ENCODE data around the gene DCP1A. TPM values are rescaled to one million over a fixed set of nuclear protein-coding genes. Genes with fewer than 3 reads are reported as not detected.

Gene DCP1A
- total and polyA plus RNA-seq, 9 of the 15 experiments (the other 6 are each of a cell fraction or from before 2014, with no cell fraction given): 6.6 to 33.7 (median 13.3) TPM

GRCh38 chr3:53347261-53348064 is at the start of gene DCP1A (continued):
- TF ChIP-seq CHD4 (IDR thresholded peaks at IDR 0.05; ENCODE audit: insufficient read depth, insufficient replicate concordance, low read depth, low read length, poor library complexity, severe bottlenecking): no peak
- no peak for TF ChIP-seq KHSRP (IDR thresholded peaks at IDR 0.05)
- peak; percentile 89 for TF ChIP-seq POLR2B (IDR thresholded peaks at IDR 0.05; ENCODE audit: low read depth, partially characterized antibody)
- peak; percentile 82 for TF ChIP-seq ESRRA (IDR thresholded peaks at IDR 0.05; ENCODE audit: borderline replicate concordance, low read depth)
- TF ChIP-seq ZBTB17 (CRISPR knock-in tag; IDR thresholded peaks at IDR 0.05): peak; percentile 86
- TF ChIP-seq IFI16 (CRISPR knock-in tag; IDR thresholded peaks at IDR 0.05): no peak
- TF ChIP-seq, protein P1, sequence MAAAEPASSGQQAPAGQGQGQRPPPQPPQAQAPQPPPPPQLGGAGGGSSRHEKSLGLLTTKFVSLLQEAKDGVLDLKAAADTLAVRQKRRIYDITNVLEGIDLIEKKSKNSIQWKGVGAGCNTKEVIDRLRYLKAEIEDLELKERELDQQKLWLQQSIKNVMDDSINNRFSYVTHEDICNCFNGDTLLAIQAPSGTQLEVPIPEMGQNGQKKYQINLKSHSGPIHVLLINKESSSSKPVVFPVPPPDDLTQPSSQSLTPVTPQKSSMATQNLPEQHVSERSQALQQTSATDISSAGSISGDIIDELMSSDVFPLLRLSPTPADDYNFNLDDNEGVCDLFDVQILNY (CRISPR knock-in tag; IDR thresholded peaks at IDR 0.05): no peak
- no peak for TF ChIP-seq ZNF77 (CRISPR knock-in tag; IDR thresholded peaks at IDR 0.05)
- TF ChIP-seq, protein P2, sequence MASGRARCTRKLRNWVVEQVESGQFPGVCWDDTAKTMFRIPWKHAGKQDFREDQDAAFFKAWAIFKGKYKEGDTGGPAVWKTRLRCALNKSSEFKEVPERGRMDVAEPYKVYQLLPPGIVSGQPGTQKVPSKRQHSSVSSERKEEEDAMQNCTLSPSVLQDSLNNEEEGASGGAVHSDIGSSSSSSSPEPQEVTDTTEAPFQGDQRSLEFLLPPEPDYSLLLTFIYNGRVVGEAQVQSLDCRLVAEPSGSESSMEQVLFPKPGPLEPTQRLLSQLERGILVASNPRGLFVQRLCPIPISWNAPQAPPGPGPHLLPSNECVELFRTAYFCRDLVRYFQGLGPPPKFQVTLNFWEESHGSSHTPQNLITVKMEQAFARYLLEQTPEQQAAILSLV (tag; IDR thresholded peaks at IDR 0.05): no peak
- no peak for TF ChIP-seq ELF4 (CRISPR knock-in tag; IDR thresholded peaks at IDR 0.05)
- peak; percentile 93 for TF ChIP-seq RBBP5 (IDR thresholded peaks at IDR 0.05; ENCODE audit: borderline replicate concordance, insufficient read depth, low read length, poor library complexity, severe bottlenecking)
- TF ChIP-seq ZNF551 (CRISPR knock-in tag; IDR thresholded peaks at IDR 0.05): no peak
- no peak for TF ChIP-seq SNRNP70 (optimal IDR thresholded peaks at IDR 0.05; ENCODE audit: low read depth, low read length)
- peak; percentile 65; the same call in 1 of the 2 replicates for TF ChIP-seq ZKSCAN1 (IDR thresholded peaks at IDR 0.05; ENCODE audit: low read depth, low read length)
- no peak; the same call in 1 of the 2 replicates for TF ChIP-seq MIER1 (IDR thresholded peaks at IDR 0.05; ENCODE audit: low read depth)
- TF ChIP-seq, protein P3, sequence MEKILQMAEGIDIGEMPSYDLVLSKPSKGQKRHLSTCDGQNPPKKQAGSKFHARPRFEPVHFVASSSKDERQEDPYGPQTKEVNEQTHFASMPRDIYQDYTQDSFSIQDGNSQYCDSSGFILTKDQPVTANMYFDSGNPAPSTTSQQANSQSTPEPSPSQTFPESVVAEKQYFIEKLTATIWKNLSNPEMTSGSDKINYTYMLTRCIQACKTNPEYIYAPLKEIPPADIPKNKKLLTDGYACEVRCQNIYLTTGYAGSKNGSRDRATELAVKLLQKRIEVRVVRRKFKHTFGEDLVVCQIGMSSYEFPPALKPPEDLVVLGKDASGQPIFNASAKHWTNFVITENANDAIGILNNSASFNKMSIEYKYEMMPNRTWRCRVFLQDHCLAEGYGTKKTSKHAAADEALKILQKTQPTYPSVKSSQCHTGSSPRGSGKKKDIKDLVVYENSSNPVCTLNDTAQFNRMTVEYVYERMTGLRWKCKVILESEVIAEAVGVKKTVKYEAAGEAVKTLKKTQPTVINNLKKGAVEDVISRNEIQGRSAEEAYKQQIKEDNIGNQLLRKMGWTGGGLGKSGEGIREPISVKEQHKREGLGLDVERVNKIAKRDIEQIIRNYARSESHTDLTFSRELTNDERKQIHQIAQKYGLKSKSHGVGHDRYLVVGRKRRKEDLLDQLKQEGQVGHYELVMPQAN (IDR thresholded peaks at IDR 0.05; ENCODE audit: borderline replicate concordance): no peak
- TF ChIP-seq LARP7 (IDR thresholded peaks at IDR 0.05): no peak
- peak; percentile 58 for TF ChIP-seq TCF3 (CRISPR knock-in tag; IDR thresholded peaks at IDR 0.05)
- TF ChIP-seq ZNF518B (CRISPR knock-in tag; IDR thresholded peaks at IDR 0.05): no peak

All from K562 (cell line).